Globus pallidus (tissue), 1 donor: ENCODE results near the gene TMCC1.
"Not testable (repeated sequence)": the region's sequence is repeated elsewhere in the genome, so short reads cannot be mapped to it uniquely, and the experiment has no call there.

Source experiments
- DNase-seq: peaks from one replicate; pipeline ENCODE4 v3.0.0-alpha.2; 2015; ENCODE audit warnings: low spot score

The TMCC1 gene

DNA sequence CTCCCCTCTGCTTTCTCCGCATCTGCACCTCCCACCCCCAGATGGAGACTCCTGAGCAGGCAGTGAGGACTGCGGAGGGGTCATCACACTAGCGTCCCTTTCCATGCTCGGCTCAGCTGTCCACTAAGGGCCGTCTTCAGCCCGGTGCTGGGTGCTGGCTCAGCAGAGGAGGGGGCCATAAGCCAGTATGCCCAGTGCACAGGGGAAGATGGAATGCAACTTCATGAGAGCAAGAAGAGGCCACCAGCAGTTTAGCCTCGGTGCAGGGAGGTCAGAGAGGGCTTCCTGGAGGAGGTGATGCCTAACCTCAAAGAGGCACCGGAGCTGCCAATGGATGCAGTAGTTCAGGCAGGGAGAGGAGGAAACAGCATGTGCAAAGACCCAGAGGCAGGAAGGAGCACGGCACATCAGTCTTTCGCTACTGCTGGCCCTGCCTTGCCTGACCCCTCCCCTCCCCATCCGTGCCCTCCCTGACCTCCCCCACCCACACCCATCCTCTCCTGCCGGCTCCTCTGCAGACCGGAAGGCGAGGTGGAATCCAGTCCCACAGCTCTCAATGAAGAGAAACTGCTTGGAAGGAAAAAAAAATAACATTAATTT lies 271.8 kb downstream of the TMCC1 start:
- no peak for DNase-seq

DNA sequence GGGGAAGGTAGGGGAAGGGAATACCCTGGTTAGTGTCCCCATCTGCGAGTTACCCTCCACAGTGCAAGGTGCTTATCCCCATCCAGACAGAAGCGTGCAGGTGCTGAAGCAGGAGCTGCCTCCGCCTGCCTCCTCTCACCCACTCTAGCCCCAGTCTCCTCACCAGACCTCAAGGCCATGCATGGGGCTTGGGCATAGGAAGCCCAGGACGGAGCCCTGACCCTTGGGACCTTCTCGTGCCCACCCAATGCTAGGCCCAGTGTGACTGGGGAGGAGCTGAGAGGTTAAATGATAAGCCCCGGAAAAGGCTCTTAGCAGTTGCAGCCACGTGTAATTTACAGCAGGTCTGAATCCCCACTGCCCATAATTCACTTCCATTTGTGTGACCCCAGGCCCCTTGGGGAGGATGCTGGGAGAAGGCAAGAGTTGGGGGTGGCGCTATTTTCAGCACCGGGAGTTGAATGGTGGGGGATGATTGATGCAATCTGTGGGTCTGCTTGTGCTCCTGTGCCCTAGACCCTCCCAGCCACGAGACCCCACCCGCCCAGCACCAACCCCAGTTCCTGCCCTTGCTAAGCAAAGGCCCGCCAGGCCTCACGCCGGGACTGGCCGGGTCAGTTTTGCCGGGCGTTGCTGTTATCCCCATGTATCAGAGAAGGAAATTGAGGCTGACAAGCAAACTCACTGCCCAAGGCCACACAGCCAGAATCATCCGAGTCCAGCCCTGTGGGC lies 272.5 kb downstream of the TMCC1 start:
- DNase-seq, result no peak

DNA sequence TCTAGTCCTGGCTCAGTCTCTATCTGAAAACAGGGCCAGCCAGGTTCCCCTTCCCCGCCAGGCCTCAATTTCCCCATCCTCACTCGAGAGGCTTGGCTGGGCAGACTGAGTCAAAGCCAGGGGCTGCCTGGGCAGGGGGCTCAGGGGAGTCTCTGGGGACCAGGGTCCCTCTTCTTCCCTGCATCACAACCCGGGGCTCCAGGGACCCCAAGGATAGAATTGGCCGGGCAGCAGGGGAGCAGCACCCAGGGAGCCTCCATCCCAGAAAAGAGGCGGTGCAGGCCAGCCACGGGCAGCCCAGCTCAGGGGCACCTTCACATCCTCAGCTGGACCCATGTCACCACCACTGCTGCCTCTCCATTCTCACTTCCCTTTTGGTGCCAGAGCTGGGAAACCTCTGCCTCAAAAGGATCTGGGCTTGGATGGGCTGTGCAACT lies 273.8 kb downstream of the TMCC1 start:
- DNase-seq, result no peak

DNA sequence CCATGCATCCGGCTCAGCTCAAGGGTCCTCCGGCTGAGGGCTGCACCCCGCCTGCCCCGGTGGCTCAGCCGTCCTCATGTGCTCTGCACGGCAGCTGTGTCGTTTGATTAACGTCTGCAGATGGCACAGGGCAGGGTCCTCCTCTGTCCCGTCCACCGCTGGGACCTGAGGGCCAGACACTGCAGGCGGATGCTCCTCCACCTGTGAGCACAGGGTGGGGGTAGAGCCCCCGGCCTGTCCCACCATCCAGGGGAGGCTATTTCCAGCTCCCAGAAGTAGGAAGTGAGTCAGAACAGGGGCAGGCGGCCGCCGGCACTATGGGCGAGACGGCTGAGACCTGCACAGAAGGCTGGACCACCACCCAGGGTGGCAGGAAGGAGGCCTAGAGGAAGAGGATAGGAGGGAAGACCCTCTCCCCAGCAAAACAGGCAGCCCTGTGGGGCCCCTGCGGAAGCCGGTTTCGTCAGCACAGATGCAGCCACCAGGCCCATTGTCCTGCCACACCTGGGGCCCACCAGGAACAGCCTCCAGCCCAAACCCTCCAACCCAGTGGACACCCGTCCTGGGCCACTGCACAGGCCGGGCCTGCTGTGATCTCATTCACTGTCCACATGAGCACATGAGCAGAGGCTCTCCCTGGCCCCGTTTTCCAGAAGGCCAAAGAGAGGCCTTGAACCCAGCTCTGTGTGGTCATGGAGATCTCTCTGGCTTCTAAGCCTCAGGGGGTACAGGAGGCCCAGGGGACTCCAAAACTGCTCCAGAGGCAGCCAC lies 274.4 kb downstream of the TMCC1 start:
- no peak for DNase-seq

DNA sequence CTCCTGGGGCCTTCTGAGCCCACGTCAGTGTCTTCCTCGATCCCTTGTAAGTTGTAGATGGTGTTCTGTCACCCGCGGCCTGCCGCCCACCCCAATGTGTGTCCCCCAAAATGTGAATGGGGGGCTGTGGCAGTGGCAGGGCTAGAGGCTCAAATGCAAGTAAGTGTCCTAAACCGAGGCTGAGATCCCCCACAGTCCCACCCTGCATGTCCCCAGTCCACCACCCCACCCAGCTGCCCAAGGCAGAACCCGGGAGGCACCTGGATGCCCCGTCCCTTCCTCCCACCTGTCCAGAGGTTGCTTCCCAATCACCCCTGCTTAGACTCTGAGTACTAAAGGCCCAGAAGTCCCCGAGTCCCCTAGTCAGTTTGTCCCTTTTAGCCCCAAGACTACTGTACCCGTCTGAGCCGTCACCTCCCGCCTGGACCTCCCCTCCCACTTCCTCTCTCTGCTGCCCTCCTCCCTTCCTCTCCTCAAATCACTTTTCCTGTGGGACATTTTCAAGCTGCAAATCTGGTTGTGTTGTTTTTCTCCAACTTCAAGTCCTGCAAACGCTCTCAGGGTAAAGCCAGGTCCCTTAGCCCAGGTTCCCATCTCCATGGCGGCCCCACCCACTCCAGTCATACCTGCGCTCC lies 275.2 kb downstream of the TMCC1 start:
- no peak for DNase-seq

DNA sequence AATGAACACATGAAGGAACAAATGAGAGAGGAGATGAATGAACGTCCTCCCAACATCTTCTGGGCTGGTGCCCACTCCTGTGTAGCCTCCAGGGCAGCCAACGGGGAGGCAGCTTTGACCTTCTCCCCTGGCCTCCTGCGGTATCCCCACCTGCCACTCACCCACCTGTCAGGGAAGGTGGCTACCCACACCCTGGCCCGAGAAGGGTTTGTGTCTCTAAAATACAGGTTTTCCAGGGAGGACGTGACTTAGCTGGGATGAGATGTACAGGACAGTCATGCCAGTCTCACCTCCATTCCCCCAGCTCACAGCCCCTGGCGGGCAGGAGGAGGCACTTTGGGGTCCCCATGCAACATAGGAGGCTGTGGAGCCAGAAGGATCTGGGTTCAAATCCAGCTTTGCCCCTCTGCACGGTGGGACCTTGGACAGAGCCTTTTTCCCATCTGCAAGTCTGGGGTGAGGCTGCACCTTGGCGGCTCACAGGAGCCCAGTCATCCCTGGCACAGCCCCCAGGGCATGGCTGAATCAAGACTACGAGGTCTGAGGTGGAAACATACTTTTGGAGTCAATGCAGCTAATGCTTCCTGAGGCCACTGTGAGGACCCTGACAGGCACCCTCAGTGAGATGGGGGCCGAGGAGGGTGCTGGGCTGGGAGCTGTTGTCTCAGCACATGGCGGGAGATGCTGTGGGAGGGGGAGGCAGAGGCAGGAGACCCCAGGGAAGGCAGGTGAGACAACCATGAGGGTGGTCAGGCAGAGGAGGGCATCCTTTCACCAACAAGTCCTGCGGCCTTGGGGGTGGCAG lies 275.9 kb downstream of the TMCC1 start:
- no peak for DNase-seq

DNA sequence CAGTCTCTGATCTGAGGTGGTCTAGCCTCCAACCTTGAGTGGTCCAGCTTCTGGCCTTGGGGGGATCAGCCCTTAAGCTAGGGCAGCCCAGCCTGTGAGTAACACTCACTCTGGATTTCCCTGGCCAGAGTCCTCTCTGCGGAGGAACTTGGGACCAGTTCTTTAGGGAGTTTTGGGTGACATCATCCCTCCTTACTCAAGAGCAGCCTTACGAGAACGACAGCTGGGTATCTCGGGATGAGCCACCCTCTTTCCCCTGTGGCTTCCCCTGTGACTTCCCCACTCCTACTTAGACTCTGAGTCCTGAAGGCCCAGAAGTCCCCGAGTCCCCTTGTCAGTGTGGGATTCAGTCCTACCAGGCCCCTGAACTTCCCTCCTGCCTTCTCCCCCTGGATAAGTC lies 276.8 kb downstream of the TMCC1 start:
- DNase-seq, result no peak

DNA sequence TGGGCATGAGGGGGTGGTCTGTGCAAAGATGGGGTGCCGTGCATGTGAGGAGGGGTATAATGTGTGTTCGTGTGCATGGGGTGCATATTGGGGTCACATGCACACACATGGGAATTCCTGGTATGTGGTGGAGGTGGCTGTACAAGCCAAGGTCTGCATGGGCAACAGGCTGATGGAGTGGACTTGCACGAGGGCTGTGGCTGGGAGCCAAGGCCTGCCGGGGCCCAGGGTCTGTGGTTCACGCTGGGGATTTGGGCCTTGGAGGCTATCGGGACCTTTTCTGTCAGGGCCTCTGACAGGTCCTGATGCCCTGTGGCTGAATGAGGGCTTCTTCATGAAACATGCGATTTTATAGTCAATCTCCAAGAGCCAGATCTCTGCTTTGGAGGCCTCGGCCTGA lies 277.2 kb downstream of the TMCC1 start:
- no peak for DNase-seq

DNA sequence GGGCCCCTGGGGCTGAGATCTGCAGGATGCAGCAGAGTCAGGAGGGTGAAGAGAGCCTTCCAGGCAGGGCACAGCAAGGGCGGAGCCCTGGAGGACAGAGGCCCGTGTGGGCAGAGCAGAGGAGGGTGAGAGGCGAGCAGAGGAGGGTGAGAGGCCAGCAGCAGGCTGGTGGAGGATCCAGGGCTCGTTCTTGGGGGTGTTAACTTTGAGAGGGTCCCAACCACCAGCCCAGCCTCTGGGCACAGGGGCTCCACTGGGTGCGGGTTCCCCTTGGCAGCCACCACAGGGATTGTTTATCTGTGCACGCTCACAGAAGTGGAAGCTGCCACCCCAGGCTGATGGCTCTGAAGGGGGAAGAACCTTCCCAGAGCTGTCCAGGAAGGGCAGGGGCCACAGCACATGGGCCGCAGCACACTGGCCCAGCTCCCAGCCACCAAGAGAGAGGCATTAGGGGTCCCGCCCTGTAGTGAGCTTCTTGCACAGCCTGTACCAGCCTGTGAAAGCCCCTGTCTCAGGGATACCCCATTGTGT lies 277.7 kb downstream of the TMCC1 start:
- DNase-seq, result no peak

DNA sequence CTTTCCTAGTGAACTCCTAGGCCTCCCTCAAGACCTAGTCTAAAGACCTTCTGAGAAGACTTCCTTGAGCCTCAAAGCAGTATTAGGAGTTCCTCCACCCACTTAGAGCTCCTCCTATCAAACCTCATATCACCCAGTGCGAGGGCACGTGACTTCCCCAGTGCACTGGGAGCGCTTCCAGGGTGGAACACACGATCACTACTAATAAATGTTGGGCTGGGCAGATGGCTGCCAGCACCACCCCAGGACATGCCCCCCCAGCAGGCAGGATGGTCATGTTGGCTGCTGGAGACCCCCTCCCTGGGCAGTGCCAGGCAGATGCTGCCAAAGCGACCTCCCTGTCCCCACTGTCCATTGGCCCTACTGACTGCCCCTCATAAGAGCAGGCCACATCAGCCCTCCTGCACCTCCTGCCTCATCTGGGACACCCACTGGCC lies 278.6 kb downstream of the TMCC1 start:
- DNase-seq, result no peak

DNA sequence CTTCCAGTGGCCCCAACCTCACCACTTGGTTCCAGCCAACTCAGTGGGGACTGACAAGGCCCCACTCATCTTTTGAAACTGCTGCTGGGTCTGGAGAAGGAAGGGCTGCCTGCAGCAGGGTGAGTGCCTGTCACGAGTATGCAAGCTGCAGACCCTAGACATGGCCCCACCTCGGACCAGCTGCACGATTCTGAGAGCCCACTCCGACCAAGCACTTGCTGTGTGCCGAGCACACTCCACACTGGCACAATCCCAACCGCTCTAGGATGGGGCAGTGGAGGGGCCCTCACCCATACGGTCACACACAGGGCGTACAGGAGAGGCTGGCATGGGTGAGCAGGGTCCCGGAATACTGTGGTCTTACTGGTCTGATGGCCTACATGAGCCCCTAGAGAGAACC lies 279.1 kb downstream of the TMCC1 start:
- no peak for DNase-seq

DNA sequence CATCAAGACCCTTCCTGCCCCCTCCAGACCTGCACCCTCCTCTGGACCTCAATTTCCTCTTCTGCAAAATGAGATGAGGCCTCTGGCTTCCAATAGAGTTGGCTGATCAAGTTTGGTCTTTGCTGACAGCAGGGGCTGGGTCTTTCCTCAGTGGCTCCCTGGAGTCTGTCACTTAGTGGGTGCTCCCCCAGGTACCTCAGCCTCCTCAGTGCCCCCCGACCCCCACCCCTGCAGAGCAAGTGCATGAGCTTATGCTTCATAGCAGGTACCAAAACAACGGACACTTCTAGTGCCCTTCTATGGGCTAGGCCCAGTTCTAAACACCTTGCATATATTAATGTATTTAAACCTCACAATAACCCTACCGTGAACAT lies 280.2 kb downstream of the TMCC1 start:
- no peak for DNase-seq

DNA sequence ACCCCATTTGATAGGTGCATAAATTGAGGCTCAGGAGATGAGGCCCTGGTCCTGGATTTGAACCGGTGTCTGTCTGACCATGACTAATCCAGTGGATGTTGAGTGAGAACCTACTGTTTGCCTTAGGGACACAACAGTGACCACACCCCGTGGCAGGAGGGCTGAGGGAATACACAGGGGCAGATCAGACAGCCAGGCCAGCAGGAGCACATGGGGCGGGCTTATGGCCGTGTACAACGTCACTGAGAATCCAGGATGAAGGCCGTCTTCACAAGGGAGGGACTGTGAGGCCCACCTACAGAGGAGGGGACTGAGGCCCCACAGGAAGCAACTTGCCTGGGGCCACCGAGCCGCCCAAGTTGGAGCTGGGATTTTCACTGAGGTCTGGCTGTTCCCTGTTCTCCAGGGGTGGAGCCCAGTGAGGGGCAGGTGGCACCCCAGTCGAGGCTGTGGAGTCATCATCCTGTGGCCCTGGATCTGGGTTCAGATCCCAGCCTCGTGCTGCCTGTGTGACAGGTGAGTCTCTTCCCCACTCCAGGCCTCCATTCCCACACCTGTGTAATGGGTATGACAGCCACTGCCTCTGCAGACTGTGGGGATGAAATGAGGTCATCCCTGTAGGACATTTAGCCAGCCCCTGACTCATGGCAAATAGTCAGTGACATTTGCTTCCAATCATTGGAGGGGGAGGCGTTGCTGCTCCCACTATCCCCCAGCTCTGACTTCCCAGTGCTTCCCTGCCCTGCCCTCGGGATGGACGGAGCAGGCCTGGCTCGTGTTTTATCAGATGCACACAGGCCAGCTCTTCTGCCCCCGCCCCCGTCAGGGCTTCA lies 280.8 kb downstream of the TMCC1 start:
- no peak for DNase-seq

DNA sequence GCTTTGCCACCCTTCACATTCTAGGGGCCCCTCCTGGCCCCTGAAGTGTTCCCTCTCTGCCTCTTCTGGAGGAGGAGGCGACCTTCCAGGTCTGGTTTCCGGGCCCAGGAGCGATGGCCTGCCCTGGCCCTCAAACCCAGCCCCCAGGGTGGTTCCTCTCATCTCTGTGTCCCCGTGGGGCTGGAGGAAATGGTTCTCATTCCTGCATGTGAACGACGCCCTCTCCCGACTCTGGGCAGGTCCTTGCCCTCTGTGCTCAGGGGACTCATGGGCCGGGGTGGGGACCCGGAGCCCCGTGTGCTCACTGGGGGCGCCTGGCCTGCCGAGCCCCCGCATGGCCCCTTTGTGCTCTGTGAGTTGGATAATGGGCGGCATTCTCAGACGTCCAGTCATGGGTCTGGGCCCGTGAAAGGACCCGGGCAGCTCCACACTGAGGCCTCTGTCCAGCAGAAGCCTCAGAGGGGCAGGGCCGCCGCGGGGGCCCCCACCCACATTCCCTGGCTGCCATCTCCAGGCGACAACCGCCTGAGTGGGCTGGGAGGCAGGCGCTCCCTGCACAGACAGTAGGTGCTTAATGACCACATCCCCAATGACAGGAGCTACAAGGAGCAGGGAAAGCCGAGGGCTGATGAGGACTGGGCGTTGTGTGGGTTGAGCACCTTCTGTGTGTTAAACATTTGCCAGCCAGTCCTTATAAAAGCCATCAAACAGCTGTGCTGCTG lies 281.5 kb downstream of the TMCC1 start:
- DNase-seq, result no peak

DNA sequence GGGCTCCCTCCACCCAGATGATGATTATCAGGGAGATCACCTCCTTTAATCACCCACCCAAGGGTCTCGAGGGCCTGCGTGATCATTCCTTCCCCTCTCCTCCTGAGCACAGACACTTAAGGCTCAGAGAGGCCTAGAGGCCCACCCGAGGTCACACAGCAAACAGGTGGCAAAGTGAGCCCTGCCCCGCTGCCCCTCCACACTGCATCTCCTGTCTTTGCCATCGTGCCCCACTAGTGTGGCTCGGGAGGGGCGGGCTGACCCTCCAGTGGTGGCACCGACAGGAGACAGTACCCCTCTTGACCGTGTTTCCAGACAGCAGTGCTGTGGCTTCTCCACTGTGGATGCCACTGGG lies 282.1 kb downstream of the TMCC1 start:
- DNase-seq, result no peak

DNA sequence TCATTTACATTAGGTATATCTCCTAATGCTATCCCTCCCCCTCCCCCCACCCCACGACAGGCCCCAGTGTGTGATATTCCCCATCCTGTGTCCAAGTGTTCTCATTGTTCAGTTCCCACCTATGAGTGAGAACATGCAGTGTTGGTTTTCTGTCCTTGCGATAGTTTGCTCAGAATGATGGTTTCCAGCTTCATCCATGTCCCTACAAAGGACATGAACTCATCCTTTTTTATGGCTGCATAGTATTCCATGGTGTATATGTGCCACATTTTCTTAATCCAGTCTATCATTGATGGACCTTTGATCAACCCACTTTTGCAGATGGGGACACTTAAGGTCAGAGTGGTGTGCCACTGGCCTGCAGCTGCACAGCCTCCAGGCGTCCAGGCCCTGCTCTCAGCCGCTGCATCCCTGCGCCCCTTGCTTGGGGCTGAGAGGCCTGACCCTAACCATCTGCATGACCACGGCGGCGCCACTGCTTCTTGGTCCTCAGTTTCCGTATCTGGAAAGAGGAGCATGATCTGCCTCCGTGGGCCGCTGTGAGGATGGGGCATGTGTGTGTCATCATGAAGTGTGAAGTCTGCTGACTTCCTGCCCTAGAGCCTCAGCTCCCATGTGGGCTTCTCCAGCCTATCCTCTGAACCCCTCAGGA lies 282.6 kb downstream of the TMCC1 start:
- DNase-seq, result not testable (repeated sequence)

DNA sequence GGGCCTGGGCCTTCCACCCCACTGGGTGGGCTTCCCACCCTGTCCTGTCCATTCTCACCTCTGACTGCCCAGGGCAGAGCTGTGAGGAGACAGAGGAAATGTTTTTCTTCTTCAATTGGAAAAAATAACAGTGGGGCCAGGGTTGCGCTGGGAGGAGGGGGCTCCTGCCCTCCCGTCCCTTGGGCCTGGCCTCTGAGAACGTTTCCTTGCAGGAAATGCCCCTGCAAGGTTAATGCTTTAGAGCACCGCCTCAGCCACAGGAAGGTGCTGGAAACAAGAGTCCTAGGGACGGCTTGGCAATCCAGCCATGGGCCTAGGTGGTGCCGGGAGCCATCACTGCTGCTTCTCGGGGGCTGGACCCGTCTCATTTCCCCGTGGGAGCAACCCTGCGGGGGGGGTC lies 283.2 kb downstream of the TMCC1 start:
- no peak for DNase-seq

DNA sequence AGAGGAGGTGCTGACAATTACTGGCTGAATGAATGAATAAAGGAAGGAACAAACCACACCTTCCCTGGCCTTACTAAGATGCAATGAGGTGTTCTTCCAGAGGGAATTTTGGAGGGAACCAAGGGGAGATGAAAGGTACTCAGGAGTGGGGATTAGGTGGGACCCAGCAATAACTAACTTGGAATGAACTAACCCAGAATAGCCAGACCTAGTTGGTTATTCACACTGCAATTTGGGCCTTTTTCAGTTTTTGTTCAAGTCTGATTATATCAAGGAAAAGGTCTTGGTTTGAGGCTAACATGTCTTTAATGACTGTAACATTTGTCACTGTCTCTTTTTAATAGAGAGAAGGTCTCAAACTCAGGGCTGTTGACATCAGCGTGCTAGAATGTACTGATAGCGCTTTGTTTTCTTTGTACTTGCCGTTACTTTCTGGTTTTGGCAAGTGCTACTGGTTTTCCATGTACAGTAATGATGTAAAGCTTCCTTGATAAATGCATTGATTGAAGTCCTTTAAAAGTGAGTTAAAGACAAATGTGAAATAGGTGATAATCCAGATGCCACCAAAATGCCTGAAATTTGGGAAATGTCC lies 283.8 kb downstream of the TMCC1 start:
- no peak for DNase-seq

DNA sequence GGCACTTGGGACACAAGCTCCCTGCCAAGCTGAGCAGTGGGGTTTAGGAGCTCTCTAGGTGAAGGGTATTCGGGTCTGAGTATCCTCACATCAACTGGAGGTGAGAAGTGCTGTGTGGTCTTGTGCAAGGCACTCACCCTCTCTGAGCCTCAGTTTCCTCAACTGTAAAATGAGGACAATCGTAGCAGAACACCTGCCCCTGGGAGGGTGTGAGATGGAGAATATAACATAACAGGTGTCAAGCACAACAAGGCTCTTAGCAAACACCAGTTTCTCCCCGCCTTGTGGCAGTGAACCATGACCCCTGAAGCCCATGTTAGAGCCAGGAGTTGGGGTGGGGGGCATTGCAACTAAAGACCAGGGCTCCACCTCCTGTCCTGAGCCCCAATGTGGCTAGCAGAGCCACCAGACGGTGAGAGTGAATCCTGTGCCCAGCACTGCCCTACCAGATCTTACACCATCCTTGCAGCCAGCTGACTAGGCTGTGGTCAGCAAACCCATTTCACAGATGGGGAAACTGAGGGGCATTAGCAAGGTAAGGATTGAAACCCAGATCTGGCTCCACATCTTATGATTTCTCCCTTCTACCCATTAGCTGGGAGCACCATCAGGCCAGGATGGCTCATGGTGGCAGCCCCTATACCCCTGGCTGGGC lies 284.4 kb downstream of the TMCC1 start:
- no peak for DNase-seq
